K562 (cell line): Measurements from ENCODE around the gene SLCO2A1. TPM values are rescaled to one million over a fixed set of nuclear protein-coding genes. Genes with fewer than 3 reads are reported as not detected.

Experiments
- ARID2 ChIP-seq: fragments of 450-650 bp; IDR thresholded peaks from 2 replicates; pipeline ENCODE4 v1.6.1; 2017; ENCODE audit warnings: antibody characterized with exemption, mild to moderate bottlenecking
- CBFA2T3 ChIP-seq: fragments of 450-650 bp; IDR thresholded peaks from 2 replicates; pipeline ENCODE4 v1.6.1; 2017
- CXXC5 ChIP-seq: fragments of 250-450 bp; sonication (Bioruptor Pico); IDR thresholded peaks from 2 replicates; pipeline ENCODE4 v1.8.0; 2022; ENCODE audit warnings: inconsistent platforms, mild to moderate bottlenecking, moderate library complexity
- IRF2 ChIP-seq: sonication (generic); formaldehyde crosslinking; IDR thresholded peaks from 2 replicates; pipeline ENCODE4 v1.8.1; 2022; ENCODE audit warnings: mild to moderate bottlenecking, missing genetic modification reagents
- MITF ChIP-seq: IDR thresholded peaks from 2 replicates; pipeline ENCODE4 v1.6.1; 2014; ENCODE audit warnings: antibody characterized with exemption
- NFE2 ChIP-seq: IDR thresholded peaks from 2 replicates; pipeline ENCODE4 v1.6.1; 2014; ENCODE audit warnings: antibody characterized with exemption, low read depth
- SIX5 ChIP-seq, 2 experiments: IDR thresholded peaks; 2 replicates each; pipeline ENCODE4 v1.6.1; 2011; ENCODE audit warnings: low read length in 2 of 2, borderline replicate concordance in 1 of 2, low read depth in 1 of 2, mild to moderate bottlenecking in 1 of 2, moderate library complexity in 1 of 2; ENCODE audit not compliant: insufficient read depth in 1 of 2
- SRSF9 ChIP-seq: fragments of 200-400 bp; formaldehyde crosslinking; IDR thresholded peaks from 2 replicates; pipeline ENCODE4 v1.6.1; 2017; ENCODE audit warnings: low read depth, low read length, borderline replicate concordance
- TAL1 ChIP-seq: fragments of 450-650 bp; IDR thresholded peaks from 2 replicates; pipeline ENCODE4 v1.6.1; 2016; ENCODE audit warnings: mild to moderate bottlenecking
- TCF3 ChIP-seq: sonication (generic); formaldehyde crosslinking; IDR thresholded peaks from 2 replicates; pipeline ENCODE4 v1.4.0; 2020; ENCODE audit warnings: mild to moderate bottlenecking, missing genetic modification reagents
- THRA ChIP-seq: fragments of 450-650 bp; IDR thresholded peaks from 2 replicates; pipeline ENCODE4 v1.6.1; 2017; ENCODE audit warnings: mild to moderate bottlenecking, moderate library complexity
- ZNF407 ChIP-seq: fragments of 450-650 bp; IDR thresholded peaks from 2 replicates; pipeline ENCODE4 v1.6.1; 2016; ENCODE audit warnings: low read depth
- polyA plus RNA-seq, 8 experiments: library from polyadenylated mRNA; depleted of rRNA in 4 of 8; stranded (reverse) in 5 of 8; unstranded in 3 of 8; fragments of >200 nt; fragmentation: Nextera tagmentation in 2 of 8; fragmentation: Illumina TruSeq in 1 of 8; extraction: Ambion mirVana in 2 of 8; extraction: Trizol in 1 of 8; gene quantifications; 2 replicates each; pipeline versions ENCODE4 v1.2.1 to v1.2.3, GENCODE V29; 2011 to 2014; ENCODE audit warnings: inconsistent platforms in 1 of 8, missing spikeins in 1 of 8
- total RNA-seq, 7 experiments: library from RNA; depleted of rRNA in 6 of 7; stranded (reverse); fragments of >200 nt in 6 of 7; fragmentation: Illumina TruSeq in 2 of 7; extraction: Trizol in 2 of 7; gene quantifications; 2 replicates each; pipeline versions ENCODE4 v1.2.1 to v1.2.3, GENCODE V29; 2011 to 2021; ENCODE audit warnings: low replicate concordance in 1 of 7
- TF ChIP-seq, protein P1 (sequence below): fragments of 250-450 bp; sonication (Bioruptor Pico); IDR thresholded peaks from 2 replicates; pipeline ENCODE4 v1.5.0; 2022; ENCODE audit warnings: mild to moderate bottlenecking

SLCO2A1 gene
- total and polyA plus RNA-seq, 9 of the 15 experiments (the other 6 are each of a cell fraction or from before 2014, with no cell fraction given): 0.16 to 1.0 TPM; not detected in 7

DNA sequence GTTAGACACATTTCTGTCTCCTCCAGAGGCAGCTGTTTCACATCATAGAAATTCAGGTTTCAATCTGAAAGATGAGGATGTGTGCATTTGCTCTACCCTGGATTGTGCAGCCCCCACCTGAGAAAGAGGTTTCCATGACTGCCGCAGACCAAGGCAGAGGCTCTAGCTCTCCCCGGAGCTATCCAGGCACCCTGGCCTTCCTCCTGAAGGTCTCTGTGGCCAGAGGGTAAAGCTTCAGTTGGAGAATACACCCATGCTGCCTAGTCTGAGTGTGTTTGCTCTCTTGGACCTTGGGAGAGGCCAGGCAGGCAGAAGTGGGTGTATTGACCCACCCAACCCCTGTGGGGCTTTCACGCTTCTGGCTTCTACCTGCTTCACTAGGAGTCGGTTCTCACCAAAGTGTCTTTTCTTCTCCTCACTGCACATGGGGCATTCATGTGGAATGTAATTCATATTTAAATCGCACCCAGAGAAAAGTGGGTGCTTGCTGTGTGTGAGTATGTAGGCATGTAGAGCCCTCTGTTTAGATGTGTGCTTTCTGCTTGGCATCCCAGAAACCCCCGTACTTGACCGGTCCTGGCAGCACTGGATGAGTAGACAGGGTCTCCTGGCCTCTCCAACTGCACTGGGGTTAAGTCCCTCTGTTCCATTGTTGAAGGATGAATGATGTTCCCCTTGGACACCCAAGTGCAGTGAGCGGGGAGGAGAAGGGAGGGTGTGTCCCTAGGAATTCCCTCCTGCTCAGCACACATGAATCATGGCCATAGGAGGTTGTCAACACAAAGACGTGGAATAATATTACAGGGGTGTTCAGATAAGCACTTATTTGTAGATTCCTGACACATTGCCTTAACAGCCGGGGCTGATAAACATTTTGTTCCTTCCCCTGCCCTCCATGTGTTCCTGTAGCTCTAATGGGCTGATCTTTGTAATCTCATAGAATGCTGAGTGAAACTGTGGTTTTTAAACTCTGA lies 113.8 kb downstream of the SLCO2A1 start (continued):
- TF ChIP-seq THRA (no peak), IRF2 (CRISPR knock-in tag) (no peak), ARID2 (no peak), SRSF9 (no peak), MITF (no peak), SIX5 (IDR thresholded peaks at IDR 0.05; ENCODE audit: borderline replicate concordance in 1 of 2, insufficient read depth in 1 of 2, low read depth in 1 of 2, low read length in 2 of 2) (no peak), ZNF407 (no peak), TAL1 (0 out of 2 replicates have a peak, but pooled peaks have one; percentile 7), CBFA2T3 (peak; percentile 45), CXXC5 (CRISPR knock-in tag) (peak; percentile 44; the same call in 1 of the 2 replicates), TCF3 (CRISPR knock-in tag) (peak; percentile 23; the same call in 1 of the 2 replicates), NFE2 (no peak)
- TF ChIP-seq, protein P1, sequence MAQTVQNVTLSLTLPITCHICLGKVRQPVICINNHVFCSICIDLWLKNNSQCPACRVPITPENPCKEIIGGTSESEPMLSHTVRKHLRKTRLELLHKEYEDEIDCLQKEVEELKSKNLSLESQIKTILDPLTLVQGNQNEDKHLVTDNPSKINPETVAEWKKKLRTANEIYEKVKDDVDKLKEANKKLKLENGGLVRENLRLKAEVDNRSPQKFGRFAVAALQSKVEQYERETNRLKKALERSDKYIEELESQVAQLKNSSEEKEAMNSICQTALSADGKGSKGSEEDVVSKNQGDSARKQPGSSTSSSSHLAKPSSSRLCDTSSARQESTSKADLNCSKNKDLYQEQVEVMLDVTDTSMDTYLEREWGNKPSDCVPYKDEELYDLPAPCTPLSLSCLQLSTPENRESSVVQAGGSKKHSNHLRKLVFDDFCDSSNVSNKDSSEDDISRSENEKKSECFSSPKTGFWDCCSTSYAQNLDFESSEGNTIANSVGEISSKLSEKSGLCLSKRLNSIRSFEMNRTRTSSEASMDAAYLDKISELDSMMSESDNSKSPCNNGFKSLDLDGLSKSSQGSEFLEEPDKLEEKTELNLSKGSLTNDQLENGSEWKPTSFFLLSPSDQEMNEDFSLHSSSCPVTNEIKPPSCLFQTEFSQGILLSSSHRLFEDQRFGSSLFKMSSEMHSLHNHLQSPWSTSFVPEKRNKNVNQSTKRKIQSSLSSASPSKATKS: no peak
